GM18907 (cell line): ENCODE results near the gene RILPL1.
"Not testable (repeated sequence)": the region's sequence is repeated elsewhere in the genome, so short reads cannot be mapped to it uniquely, and the experiment has no call there.

Source experiments
- ATAC-seq: cut with Tn5 transposase; IDR thresholded peaks from one replicate; pipeline ENCODE4 v1.9.1; 2021; ENCODE audit warnings: mild to moderate bottlenecking, moderate library complexity; ENCODE audit not compliant: unreplicated experiment

Gene RILPL1

DNA sequence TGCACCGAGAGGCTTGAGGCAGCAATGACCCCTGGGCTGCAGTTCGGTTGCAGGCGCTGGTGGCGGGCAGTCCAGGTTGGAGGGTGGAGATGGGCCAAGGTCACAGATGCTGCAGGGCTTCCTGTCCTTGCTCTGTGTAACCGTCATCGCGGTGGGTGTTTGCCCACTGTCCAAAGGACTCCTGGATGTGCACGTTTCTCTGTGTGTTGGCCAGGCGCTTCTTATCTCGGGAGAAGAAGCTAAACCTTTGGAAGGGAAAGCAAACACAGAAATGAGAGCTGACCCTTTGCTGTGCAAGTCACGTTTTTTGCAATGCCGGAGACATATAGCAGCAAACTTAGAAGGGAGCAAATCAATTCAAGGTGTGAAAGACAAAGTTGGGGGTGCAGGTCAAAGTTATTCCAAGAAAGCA, 61.1 kb downstream of the RILPL1 start:
- ATAC-seq: no peak

DNA sequence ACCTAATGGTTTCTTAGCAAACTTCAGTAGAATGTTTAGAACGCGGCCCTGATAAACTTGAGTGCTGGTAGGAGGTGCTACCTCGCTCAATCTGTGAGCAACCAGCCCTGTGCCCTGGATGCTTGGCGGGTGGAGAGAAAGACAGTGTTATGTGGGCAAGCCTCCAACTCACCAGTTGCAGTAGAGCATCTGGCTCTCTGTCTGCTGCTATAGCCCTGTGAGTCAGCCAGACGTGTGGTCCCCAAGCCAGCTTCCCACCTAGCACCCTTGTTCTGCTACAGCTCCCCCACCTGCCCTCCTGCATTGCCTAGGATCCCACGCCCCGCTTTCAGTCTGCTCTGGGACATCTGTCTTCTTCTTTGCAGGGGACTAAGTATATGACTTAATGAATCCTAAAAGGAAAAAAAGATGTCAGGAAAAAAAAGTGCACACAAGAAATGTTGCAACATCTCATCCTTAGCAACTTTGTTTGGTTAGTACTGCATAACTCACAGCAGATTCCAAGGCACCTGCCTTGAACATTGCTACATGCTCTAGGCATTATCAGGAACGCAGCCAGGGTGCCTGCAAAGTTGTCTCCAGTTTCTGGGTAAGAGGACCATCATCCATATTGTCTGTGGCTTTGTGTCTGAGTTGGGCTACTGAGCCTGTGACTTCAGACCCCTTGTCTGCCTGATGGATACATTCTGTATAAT, 62.0 kb downstream of the RILPL1 start:
- ATAC-seq: no peak

GRCh38 chr12:123469978-123470377, 63.5 kb downstream of the RILPL1 start:
- no peak for ATAC-seq

DNA sequence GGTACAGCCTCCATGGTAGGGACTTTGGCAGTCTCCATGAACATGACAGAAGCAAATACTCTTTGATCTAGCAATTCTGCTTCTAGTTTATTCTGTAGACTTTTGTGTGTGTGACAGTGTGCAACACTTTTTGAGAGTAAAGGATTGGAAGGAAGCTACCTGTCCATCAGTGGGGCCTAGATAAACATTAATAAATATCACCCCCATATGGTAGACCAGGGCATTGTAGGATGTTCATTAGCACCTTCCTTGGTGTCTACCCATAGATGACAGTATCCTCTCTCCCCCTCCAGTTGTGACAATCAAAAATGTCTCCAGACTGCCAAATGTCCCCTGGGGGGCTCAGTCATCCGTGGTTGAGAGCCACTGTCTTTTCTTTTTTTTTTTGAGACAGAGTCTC, 64.7 kb downstream of the RILPL1 start:
- peak; percentile 68 for ATAC-seq

DNA sequence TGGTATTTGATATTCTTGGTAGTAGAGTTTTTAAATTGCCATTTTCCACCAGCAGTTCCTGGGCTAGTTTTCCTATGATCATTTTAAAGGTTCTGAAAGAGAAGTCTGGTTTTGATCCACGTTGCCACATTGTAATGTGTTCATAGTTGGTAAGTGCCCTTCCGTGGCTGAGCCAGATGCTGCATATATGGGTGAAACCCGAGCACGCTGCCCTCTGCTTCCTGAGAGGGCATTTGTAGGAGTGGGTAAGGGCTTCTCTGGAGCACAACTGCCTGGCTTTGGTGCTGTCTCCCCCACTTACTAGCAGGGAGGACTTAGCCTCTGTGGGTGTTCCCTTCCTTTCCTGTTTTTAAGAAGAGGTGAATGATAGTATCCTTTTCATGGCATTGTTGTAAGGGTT, 68.4 kb downstream of the RILPL1 start:
- ATAC-seq: no peak

- not testable (repeated sequence) for ATAC-seq
These were observed 70.3 kb downstream of the RILPL1 start for GRCh38 chr12:123463174-123463573.

DNA sequence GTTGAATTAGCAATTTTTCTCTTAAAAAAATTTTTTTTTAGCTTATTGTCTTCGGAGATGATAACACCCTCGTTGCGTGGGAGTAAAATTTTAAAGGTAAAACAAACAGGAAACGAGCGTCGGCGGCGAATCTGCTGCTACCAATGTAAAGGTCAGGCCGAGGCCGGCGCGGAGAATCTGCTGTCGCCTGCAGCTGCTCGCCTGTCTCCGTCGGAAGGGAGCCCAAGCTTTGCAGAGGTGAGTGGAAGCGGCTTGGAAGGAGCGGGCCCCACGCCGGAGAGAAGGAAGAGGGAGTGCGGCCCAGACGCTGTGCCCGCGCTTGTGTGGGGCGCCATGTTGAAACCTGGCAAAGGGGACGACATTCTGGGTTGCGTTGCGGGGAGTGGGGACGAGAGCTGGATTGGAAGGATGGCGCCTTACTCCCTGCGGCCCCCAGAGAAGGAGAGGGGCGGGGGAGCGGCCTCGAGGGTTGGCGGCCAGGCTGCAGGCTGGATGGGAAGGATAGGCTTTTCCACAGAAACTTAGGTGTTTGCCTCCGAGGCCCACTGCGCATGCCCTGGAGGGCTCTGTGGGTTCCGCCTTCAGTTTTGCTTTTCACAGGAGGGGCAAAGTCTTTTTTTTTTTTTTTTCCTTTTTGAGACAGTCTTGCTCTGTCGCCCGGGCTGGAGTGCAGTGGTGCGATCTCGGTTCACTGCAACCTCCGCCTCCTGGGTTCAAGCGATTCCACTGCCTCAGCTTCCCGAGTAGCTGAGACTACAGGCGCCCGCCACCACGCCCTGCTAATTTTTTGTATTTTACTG, 75.3 kb downstream of the RILPL1 start, which contains the start of gene SNRNP35:
Gene SNRNP35 (plus strand): TSS at position 160 of the 800 bp plus-strand sequence. CDS start 7,402 bp downstream, outside the sequence.
- peak; percentile 65 for ATAC-seq

GRCh38 chr12:123453165-123453564, 80.4 kb downstream of the RILPL1 start:
- ATAC-seq: no peak

DNA sequence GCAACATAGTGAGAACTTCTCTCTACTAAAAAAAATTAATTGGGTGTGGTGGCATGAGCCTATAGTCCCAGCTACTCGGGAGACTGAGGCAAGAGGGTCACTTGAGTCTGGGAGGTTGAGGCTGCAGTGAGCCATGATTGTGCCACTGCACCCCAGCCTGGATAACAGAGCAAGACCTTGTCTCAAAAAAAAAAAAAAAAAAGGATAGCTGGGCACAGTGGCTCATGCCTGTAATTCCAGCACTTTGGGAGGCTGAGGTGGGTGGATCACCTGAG, 81.3 kb downstream of the RILPL1 start:
- ATAC-seq: not testable (repeated sequence)

DNA sequence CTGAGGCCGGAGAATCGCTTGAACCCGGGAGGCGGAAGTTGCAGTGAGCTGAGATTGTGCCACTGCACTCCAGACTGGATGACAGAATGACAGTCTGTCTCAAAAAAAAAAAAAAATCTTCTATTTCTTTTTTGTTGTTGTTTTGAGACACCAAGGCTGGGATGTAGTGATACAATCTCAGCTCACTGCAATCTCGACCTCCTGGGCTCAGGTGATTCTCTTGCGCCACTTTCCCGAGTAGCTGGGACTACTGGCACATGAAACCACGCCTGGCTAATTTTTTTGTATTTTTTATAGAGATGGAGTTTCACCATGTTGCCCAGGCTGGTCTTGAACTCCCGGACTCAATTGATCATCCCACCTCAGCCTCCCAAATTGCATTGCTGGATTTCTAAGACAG, 82.9 kb downstream of the RILPL1 start:
- no peak for ATAC-seq

- ATAC-seq: no peak
These were observed 83.7 kb downstream of the RILPL1 start for GRCh38 chr12:123449856-123450255.

- no peak for ATAC-seq
These were observed 84.2 kb downstream of the RILPL1 start for GRCh38 chr12:123449249-123449733.

- ATAC-seq: no peak
These were observed 87.2 kb downstream of the RILPL1 start for GRCh38 chr12:123446333-123446713.

DNA sequence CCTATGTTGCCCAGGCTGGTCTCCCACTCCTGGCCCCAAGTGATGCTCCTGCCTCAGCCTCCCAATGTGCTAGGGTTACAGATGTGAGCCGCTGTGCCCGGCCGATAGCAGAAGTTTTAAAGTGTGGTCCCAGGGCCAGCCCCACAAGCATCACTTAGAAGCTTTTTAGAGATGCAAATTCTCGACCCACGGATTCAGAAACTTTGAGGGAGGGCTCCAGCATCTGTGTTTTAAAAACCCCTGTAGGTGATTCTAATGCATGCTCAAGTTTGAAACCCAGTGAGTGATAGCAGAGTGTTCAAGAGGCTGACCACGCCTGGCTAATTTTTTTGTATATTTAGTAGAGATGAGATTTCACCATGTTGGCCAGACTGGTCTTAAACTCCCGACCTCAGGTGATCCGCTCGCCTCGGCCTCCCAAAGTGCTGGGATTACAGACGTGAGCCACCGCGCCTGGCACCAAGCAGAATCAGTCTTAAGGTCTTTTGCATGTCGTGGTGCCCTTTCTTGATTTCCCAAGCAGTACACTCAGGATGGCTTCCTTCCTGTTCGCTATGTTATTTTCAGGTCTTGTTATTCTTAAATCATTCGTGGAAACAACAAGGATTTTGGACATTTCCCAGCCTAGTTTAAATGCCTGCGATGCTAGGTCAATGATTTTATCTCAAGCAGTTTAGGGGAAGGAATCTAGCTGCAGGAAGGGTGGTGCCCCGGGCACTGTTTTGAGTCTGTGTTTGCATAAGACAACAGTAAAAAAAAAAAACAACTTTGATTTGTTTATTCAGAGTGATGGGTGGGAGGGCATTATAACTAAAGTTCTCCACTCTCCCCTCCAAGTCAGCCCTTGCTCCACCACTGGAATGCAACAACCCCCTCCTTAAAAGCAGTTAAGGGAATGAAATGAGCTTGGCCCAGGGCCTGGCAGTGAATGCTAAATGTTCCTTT, 87.9 kb downstream of the RILPL1 start:
- ATAC-seq: no peak

DNA sequence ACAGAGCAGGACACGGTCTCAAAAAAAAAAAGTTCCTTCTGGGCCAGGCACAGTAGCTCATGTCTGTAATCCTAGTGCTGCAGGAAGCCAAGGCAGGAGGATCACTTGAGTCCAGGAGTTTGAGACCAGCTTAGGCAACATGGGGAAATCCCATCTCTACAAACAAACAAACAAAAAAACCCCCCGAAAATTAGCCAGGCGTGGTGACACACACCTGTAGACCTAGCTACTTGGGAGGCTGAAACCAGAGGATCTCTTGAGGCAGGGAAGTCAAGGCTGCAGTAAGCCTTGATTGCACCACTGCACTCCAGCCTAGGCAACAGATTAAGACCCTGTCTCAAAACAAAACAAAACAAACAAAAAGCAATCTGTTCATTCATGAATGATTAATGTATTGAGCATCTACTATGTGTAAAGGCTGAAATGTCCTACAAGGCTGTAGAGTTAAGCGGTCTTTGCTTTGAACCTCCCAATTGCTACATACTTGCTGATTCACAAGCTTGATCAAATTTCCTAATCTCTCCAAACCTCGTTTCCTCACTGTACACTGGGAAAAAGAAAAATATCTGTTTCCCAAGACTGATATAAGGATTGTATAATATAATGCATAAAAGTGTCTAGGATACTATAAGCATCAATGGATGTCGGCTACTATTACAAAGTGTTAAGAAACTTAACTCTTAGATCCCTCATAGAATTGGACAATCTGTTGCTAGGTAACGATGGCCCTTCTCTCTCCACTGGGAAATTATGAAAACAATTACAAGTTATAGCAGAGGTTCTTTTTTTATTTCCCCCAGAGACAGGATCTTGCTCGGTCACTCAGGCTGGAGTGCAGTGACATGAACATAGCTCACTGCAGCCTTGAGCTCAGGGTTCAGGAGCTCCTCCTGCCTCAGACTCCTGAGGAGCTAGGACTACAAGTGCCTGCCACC, 89.2 kb downstream of the RILPL1 start:
- no peak for ATAC-seq

- ATAC-seq: no peak
These were observed 90.7 kb downstream of the RILPL1 start for GRCh38 chr12:123442774-123443173.

DNA sequence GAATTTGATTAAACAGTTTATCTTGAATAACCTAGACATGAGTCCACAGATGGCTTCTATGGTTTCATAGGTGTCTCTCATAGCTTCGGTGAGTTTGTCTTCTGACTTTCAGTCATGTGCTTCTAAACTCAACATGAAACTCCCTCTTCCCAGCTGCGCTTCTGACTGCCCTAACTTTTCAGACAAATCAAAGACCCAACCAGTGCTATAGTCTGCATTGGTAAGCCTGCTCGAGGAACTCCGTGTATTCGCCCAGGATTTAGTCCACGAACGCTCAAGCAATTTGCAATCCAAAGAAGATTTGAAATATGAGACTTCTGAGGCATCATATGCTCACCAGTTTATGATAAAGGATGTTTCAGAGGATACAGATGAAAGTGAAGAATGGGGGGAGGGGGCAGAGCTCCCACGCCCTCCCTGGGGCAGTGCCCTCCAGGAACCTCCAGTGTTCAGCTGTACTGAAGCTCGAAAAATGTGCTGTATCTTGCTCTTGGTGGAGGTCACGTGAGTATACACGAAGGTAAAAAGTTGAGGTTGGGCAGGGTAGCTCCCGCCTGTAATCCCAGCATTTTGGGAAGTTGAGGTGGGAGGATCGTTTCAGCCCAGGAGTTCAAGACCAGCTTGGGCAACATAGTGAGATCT, 91.9 kb downstream of the RILPL1 start:
- ATAC-seq: peak; percentile 59

GRCh38 chr12:123436017-123436964, 97.2 kb downstream of the RILPL1 start, which contains the start of gene RILPL2:
TSS of gene RILPL2 (minus strand) at chr12:123436684. CDS start at chr12:123436420, 264 bp downstream.
- peak; percentile 74 for ATAC-seq
